HCT116 (cell line): ENCODE data around the gene BCL11A. TPM values are rescaled to one million over a fixed set of nuclear protein-coding genes. Genes with fewer than 3 reads are reported as not detected.

Experiments used
- ATAC-seq: fragments of 200-7000 bp; cut with Tn5 transposase; 2 replicates; pipeline ENCODE4 v1.9.1; 2020; ENCODE audit warnings: mild to moderate bottlenecking, moderate library complexity
- BruUV-seq: library from RNA; stranded (reverse); fragments of 400-500 nt; replicated peaks from 2 replicates; lab custom pipeline; 2021; lab: Mats Ljungman, UMichigan
- CTCF ChIA-PET: fragments of 300-600 bp; sonication (Branson Sonifier 250); formaldehyde crosslinking; loops from one replicate; lab custom pipeline; 2021; ENCODE audit warnings: antibody characterized with exemption; lab: Charles Lee
- POLR2A ChIA-PET: fragments of 300-600, 350-600 bp; sonication (Branson Sonifier 250); formaldehyde crosslinking; loops from one replicate; lab custom pipeline; 2021; ENCODE audit warnings: antibody characterized with exemption; lab: Charles Lee
- RAD21 ChIA-PET, 2 experiments: fragments of 300-600 bp; sonication (Branson Sonifier 250); formaldehyde crosslinking; loops; one replicate each; lab custom pipeline; 2023; ENCODE audit warnings: low total read pairs in 2 of 2; ENCODE audit not compliant: uncharacterized antibody in 2 of 2, unreplicated experiment in 2 of 2, low non-redundant PET in 1 of 2; lab: Charles Lee
- DNase-seq: peaks from one replicate; pipeline ENCODE4 v3.0.0-alpha.2; 2010; ENCODE audit warnings: low read depth, low spot score
- H2AFZ ChIP-seq: fragments of 200-600 bp; shearing (Covaris generic), sonication (generic); 2 replicates; pipeline ENCODE4 v1.6.1; 2017; ENCODE audit warnings: low read depth, mixed run types, mixed read lengths, antibody characterized with exemption, low read length; ENCODE audit not compliant: poor library complexity, severe bottlenecking
- H3K27ac ChIP-seq: 2 replicates; pipeline ENCODE4 v1.5.1; 2012; ENCODE audit warnings: low read depth, low read length
- H3K27me3 ChIP-seq: fragments of 200-600 bp; sonication (generic); 2 replicates; pipeline ENCODE4 v1.6.1; 2016; ENCODE audit warnings: mixed run types, low read length, mixed read lengths; ENCODE audit not compliant: insufficient read depth
- H3K36me3 ChIP-seq, 2 experiments: fragments of 200-500 bp in 1 of 2; fragments of 200-600 bp in 1 of 2; sonication (Bioruptor generic) in 1 of 2; sonication (generic) in 1 of 2; 2 replicates each; pipeline versions ENCODE4 v1.5.1 to v1.6.1; 2014 to 2016; ENCODE audit warnings: low read length in 2 of 2, inconsistent platforms in 1 of 2, mixed read lengths in 1 of 2, mixed run types in 1 of 2; ENCODE audit not compliant: insufficient read depth in 2 of 2, control insufficient read depth in 1 of 2
- H3K4me1 ChIP-seq, 2 experiments: fragments of 200-600 bp in 1 of 2; sonication (generic) in 1 of 2; 2 replicates each; pipeline versions ENCODE4 v1.5.1 to v1.6.1; 2012 to 2017; ENCODE audit warnings: low read length in 2 of 2, inconsistent platforms in 1 of 2, mild to moderate bottlenecking in 1 of 2, mixed read lengths in 1 of 2, mixed run types in 1 of 2, moderate library complexity in 1 of 2; ENCODE audit not compliant: insufficient read depth in 2 of 2, control insufficient read depth in 1 of 2
- H3K4me2 ChIP-seq: fragments of 200-600 bp; sonication (generic); 2 replicates; pipeline ENCODE4 v1.6.1; 2017; ENCODE audit warnings: mixed run types, low read length, mixed read lengths
- H3K4me3 ChIP-seq, 2 experiments: fragments of 200-600 bp in 1 of 2; sonication (generic) in 1 of 2; replicated peaks in 1 of 2; 2 replicates each; pipeline ENCODE4 v1.5.1; 2011 to 2016; ENCODE audit warnings: low read length in 2 of 2, control low read depth in 1 of 2, low read depth in 1 of 2, mild to moderate bottlenecking in 1 of 2, mixed read lengths in 1 of 2, mixed run types in 1 of 2
- H3K79me2 ChIP-seq: fragments of 200-600 bp; sonication (generic); 2 replicates; pipeline ENCODE4 v1.6.1; 2017; ENCODE audit warnings: mild to moderate bottlenecking, mixed run types, low read length, moderate library complexity, mixed read lengths; ENCODE audit not compliant: insufficient read depth
- H3K9ac ChIP-seq: fragments of 200-600 bp; sonication (generic); 2 replicates; pipeline ENCODE4 v1.6.1; 2016; ENCODE audit warnings: low read length, mixed read lengths
- H3K9me2 ChIP-seq: fragments of 200-600 bp; sonication (generic), shearing (Covaris generic); 2 replicates; pipeline ENCODE4 v1.6.1; 2017; ENCODE audit warnings: mixed run types, mild to moderate bottlenecking, moderate library complexity; ENCODE audit not compliant: insufficient read depth
- H3K9me3 ChIP-seq, 2 experiments: fragments of 200-500 bp in 1 of 2; fragments of 200-600 bp in 1 of 2; sonication (Bioruptor generic) in 1 of 2; sonication (generic) in 1 of 2; 2 replicates each; pipeline ENCODE4 v1.6.1; 2014 to 2017; ENCODE audit warnings: low read length in 2 of 2, mixed read lengths in 2 of 2, inconsistent platforms in 1 of 2, low read depth in 1 of 2, mild to moderate bottlenecking in 1 of 2, mixed run types in 1 of 2, moderate library complexity in 1 of 2; ENCODE audit not compliant: control insufficient read depth in 1 of 2, insufficient read depth in 1 of 2
- H4K20me1 ChIP-seq: fragments of 200-600 bp; sonication (generic), shearing (Covaris generic); 2 replicates; pipeline ENCODE4 v1.6.1; 2017; ENCODE audit warnings: mixed run types, mild to moderate bottlenecking, moderate library complexity; ENCODE audit not compliant: insufficient read depth
- CBX3 ChIP-seq: IDR thresholded peaks from 2 replicates; pipeline ENCODE4 v1.6.1; 2012; ENCODE audit warnings: low read depth
- CEBPB ChIP-seq: IDR thresholded peaks from 2 replicates; pipeline ENCODE4 v1.6.1; 2012; ENCODE audit warnings: low read depth
- EGR1 ChIP-seq: IDR thresholded peaks from 2 replicates; pipeline ENCODE4 v1.6.1; 2012; ENCODE audit warnings: low read depth
- ELF1 ChIP-seq: IDR thresholded peaks from 2 replicates; pipeline ENCODE4 v1.6.1; 2012; ENCODE audit warnings: low read depth, borderline replicate concordance
- EZH2 ChIP-seq: fragments of 200-600 bp; sonication (generic); IDR thresholded peaks from 2 replicates; pipeline ENCODE4 v1.6.1; 2017; ENCODE audit warnings: antibody characterized with exemption, mixed run types
- EZH2phosphoT487 ChIP-seq: fragments of 200-600 bp; IDR thresholded peaks from 2 replicates; pipeline ENCODE4 v1.6.1; 2018; ENCODE audit warnings: antibody characterized with exemption, borderline replicate concordance
- JUND ChIP-seq: IDR thresholded peaks from 2 replicates; pipeline ENCODE4 v1.6.1; 2012
- POLR2A ChIP-seq: IDR thresholded peaks from 2 replicates; pipeline ENCODE4 v1.7.0; 2011; ENCODE audit warnings: borderline replicate concordance; ENCODE audit not compliant: insufficient read depth, insufficient read length; ENCODE audit errors: extremely low read depth
- RAD21 ChIP-seq: IDR thresholded peaks from 2 replicates; pipeline ENCODE4 v1.6.1; 2012; ENCODE audit warnings: low read depth, mild to moderate bottlenecking
- SRF ChIP-seq: IDR thresholded peaks from 2 replicates; pipeline ENCODE4 v1.6.1; 2012; ENCODE audit warnings: low read depth
- TCF7L2 ChIP-seq: IDR thresholded peaks from 2 replicates; pipeline ENCODE4 v1.7.0; 2011; ENCODE audit warnings: borderline replicate concordance, inconsistent platforms; ENCODE audit not compliant: insufficient read depth, insufficient read length; ENCODE audit errors: extremely low read depth
- YY1 ChIP-seq: IDR thresholded peaks from 2 replicates; pipeline ENCODE4 v1.6.1; 2011; ENCODE audit warnings: low read length, low read depth, moderate library complexity, mild to moderate bottlenecking; ENCODE audit not compliant: insufficient replicate concordance; ENCODE audit errors: extremely low read depth
- ZFX ChIP-seq: fragments of 450-650 bp; IDR thresholded peaks from 2 replicates; pipeline ENCODE4 v1.6.1; 2017
- ZNF274 ChIP-seq: fragments of 200-500 bp; sonication (Bioruptor generic); IDR thresholded peaks from 2 replicates; pipeline ENCODE4 v1.6.1; 2014; ENCODE audit warnings: mild to moderate bottlenecking, low read depth, low read length, inconsistent platforms
- intact Hi-C: fragments of 100-400 bp; cut with micrococcal nuclease; formaldehyde crosslinking; loops from 2 replicates; pipeline ENCODE4 v1.10.0; 2022
- total RNA-seq: library from RNA; stranded (reverse); gene quantifications from one replicate; pipeline ENCODE4 v1.2.1, GENCODE V29; 2021; ENCODE audit not compliant: unreplicated experiment
- TF ChIP-seq, protein P1 (sequence below): IDR thresholded peaks from 2 replicates; pipeline ENCODE4 v1.6.1; 2012; ENCODE audit warnings: low read depth
- TF ChIP-seq, protein P2 (sequence below): IDR thresholded peaks from 2 replicates; pipeline ENCODE4 v1.6.1; 2012
- TF ChIP-seq, protein P3 (sequence below): IDR thresholded peaks from 2 replicates; pipeline ENCODE4 v1.6.1; 2012
- TF ChIP-seq, protein P4 (sequence below), 3 experiments: fragments of 200-600 bp in 1 of 3; sonication (generic) in 1 of 3; IDR thresholded peaks in 2 of 3; conservative IDR thresholded peaks in 1 of 3; 2 replicates each; pipeline ENCODE4 v1.5.1; 2012 to 2017; ENCODE audit warnings: low read depth in 2 of 3, low read length in 2 of 3, antibody characterized with exemption in 1 of 3, borderline replicate concordance in 1 of 3, control low read depth in 1 of 3, mild to moderate bottlenecking in 1 of 3, mixed read lengths in 1 of 3, mixed run types in 1 of 3, moderate library complexity in 1 of 3; ENCODE audit not compliant: insufficient read depth in 1 of 3

Gene BCL11A
- total RNA-seq, 1 experiment from 2014 or later, result 0.71 TPM

DNA sequence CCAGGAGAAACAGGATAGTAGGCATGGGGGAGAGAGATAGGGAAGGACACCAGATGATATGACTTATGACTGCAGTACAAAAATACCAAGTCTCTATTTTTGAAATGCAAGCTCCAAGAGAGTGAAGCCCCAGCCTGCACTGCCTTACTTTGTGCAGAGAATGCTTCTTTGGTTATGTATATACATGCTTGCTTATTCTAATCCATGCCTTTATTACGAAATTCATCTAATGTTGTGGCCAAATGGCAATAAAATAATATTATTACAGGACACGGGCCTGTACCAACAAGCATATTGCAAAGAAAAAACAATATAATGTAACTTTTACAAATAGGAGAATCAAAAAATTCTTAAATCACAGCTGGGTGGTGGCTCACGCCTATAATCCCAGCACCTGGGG lies 110.8 kb downstream of the BCL11A start (continued):
- TF ChIP-seq, protein P1, sequence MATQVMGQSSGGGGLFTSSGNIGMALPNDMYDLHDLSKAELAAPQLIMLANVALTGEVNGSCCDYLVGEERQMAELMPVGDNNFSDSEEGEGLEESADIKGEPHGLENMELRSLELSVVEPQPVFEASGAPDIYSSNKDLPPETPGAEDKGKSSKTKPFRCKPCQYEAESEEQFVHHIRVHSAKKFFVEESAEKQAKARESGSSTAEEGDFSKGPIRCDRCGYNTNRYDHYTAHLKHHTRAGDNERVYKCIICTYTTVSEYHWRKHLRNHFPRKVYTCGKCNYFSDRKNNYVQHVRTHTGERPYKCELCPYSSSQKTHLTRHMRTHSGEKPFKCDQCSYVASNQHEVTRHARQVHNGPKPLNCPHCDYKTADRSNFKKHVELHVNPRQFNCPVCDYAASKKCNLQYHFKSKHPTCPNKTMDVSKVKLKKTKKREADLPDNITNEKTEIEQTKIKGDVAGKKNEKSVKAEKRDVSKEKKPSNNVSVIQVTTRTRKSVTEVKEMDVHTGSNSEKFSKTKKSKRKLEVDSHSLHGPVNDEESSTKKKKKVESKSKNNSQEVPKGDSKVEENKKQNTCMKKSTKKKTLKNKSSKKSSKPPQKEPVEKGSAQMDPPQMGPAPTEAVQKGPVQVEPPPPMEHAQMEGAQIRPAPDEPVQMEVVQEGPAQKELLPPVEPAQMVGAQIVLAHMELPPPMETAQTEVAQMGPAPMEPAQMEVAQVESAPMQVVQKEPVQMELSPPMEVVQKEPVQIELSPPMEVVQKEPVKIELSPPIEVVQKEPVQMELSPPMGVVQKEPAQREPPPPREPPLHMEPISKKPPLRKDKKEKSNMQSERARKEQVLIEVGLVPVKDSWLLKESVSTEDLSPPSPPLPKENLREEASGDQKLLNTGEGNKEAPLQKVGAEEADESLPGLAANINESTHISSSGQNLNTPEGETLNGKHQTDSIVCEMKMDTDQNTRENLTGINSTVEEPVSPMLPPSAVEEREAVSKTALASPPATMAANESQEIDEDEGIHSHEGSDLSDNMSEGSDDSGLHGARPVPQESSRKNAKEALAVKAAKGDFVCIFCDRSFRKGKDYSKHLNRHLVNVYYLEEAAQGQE, result no peak
- TF ChIP-seq ZFX (no peak), ZNF274 (no peak)

DNA sequence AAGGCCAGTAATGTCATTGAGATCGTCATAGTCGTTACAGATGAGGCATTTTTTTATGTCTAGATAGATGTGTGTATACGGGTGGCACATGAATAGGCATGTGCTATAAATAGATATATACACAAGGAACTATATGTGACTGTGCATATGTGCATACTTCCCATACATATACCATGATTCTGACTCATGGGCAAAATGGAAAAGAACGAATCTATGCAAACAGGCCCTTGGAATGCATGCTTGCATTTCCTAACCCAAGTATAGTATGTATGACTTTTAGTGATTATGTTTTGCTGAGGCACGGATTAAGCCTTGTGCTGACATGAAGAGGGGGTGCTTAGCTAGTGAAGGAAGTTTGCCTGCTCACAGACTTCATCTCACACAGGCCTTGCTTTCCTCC lies 111.7 kb downstream of the BCL11A start:
- H3K27ac ChIP-seq, result no peak overlapping the region
- H3K4me2 ChIP-seq, result no peak overlapping the region
- H3K79me2 ChIP-seq, result no peaks in the 10 kb centered on the region
- ChIA-PET POLR2A (no interaction called here), RAD21 (no interaction called here), CTCF (no interaction called here)
- BruUV-seq, result no TSS peak
- ATAC-seq (no peak), DNase-seq (no peak)
- no peak overlapping the region for H3K9ac ChIP-seq
- no peaks in the 10 kb centered on the region for H3K4me1 ChIP-seq
- TF ChIP-seq SRF (no peak), POLR2A (no peak), EZH2phosphoT487 (no peak), EZH2 (no peak), RAD21 (no peak), ELF1 (no peak), EGR1 (no peak), CBX3 (no peak), TCF7L2 (no peak), JUND (no peak), YY1 (no peak), CEBPB (no peak)
- TF ChIP-seq, protein P2, sequence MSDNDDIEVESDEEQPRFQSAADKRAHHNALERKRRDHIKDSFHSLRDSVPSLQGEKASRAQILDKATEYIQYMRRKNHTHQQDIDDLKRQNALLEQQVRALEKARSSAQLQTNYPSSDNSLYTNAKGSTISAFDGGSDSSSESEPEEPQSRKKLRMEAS, result no peak
- TF ChIP-seq, protein P1, result no peak
- TF ChIP-seq, protein P3, sequence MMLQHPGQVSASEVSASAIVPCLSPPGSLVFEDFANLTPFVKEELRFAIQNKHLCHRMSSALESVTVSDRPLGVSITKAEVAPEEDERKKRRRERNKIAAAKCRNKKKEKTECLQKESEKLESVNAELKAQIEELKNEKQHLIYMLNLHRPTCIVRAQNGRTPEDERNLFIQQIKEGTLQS, result no peak
- TF ChIP-seq, protein P4, sequence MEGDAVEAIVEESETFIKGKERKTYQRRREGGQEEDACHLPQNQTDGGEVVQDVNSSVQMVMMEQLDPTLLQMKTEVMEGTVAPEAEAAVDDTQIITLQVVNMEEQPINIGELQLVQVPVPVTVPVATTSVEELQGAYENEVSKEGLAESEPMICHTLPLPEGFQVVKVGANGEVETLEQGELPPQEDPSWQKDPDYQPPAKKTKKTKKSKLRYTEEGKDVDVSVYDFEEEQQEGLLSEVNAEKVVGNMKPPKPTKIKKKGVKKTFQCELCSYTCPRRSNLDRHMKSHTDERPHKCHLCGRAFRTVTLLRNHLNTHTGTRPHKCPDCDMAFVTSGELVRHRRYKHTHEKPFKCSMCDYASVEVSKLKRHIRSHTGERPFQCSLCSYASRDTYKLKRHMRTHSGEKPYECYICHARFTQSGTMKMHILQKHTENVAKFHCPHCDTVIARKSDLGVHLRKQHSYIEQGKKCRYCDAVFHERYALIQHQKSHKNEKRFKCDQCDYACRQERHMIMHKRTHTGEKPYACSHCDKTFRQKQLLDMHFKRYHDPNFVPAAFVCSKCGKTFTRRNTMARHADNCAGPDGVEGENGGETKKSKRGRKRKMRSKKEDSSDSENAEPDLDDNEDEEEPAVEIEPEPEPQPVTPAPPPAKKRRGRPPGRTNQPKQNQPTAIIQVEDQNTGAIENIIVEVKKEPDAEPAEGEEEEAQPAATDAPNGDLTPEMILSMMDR (IDR thresholded peaks at IDR 0.05 in 2 of 3, conservative IDR thresholded peaks at IDR 0.05 in 1 of 3; ENCODE audit: borderline replicate concordance in 1 of 3, insufficient read depth in 1 of 3, low read depth in 2 of 3, low read length in 2 of 3), result no peak
- H2AFZ ChIP-seq, result no peak overlapping the region
- H3K9me2 ChIP-seq, result no peaks in the 10 kb centered on the region
- intact Hi-C loops, result no loop called here
- H3K4me3 ChIP-seq, result no peak overlapping the region
- no peaks in the 10 kb centered on the region for H3K36me3 ChIP-seq
- no peaks in the 10 kb centered on the region for H4K20me1 ChIP-seq
- no peaks in the 10 kb centered on the region for H3K27me3 ChIP-seq
- H3K9me3 ChIP-seq, result no peaks in the 10 kb centered on the region
